GM21576 (cell line): ENCODE data around the gene CCDC15.

ENCODE experiments used
- ATAC-seq: cut with Tn5 transposase; IDR thresholded peaks from one replicate; pipeline ENCODE4 v1.9.1; 2021; ENCODE audit warnings: mild to moderate bottlenecking, moderate library complexity; ENCODE audit not compliant: unreplicated experiment

The CCDC15 gene

DNA sequence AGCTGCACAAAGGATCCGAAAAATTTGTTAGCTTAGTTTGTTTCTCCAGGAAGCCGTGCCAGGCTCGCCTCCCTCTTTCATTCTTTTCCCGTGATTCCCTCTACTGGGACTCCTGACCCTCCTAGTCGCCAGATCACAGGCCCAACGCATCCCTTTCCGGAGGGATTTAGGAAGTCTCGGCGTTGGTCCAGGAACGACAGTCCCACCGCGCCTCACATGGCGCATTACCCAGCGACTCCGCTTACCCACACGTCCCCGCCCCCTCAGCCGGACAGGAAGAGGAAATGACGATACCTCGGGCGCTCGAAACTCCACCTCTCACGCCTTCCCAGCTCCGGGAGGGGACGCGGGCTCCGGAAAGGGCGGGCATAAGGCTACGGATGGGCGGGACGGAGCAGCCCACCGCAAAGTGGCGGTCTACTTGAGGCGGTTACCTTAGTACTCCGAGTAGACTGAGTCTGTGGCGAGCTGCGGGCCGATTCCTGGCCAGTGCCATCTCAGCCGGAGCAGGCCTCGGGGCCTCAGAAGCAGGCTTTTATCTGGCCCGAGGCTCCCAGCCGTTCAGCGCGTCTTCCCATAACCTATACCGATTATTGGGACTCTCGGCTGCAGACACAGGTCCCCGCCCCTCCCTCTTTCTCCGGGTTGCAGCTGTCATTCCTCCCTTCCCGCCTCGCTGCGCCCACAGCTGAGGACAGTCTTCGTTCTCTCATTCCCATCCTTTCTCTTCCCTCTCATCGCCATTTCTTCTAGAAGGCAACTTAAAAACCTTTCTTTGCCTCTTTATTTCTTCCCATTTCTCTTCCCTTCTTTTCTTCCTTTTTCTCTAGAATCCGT, at the start of gene CCDC15:
Gene CCDC15, plus strand, starts transcription at position 450 of the 837 bp plus-strand sequence. CDS start 531 bp downstream, outside the sequence.
- ATAC-seq, result peak; percentile 100

GRCh38 chr11:124915541-124916369, 38.2 kb upstream of the CCDC15 start:
- ATAC-seq, result no peak

DNA sequence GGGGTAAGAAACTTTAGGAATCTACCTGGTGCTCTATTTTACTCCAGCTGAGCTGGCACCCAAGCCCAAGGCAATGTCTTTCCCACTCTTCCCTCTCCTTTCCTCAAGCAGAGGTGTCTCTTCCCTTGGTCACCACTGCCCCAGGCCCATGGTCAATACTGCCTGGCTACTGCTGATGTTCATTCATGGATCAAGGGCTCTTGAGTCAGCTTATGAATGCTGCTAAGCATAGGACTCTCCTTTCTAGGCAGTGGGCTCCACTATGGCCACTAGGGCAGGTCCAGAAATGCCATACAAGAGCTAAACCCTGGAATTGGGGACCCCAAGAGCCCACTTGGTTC, 37.7 kb upstream of the CCDC15 start:
- no peak for ATAC-seq

- ATAC-seq, result no peak
Observed at GRCh38 chr11:124917115-124917637, 36.8 kb upstream of the CCDC15 start.

- ATAC-seq, result no peak
Observed at GRCh38 chr11:124918950-124919349, 35.1 kb upstream of the CCDC15 start, which contains the start of gene HEPN1. Gene HEPN1, plus strand, starts transcription at chr11:124919250.

GRCh38 chr11:124919898-124920297, 34.1 kb upstream of the CCDC15 start:
- ATAC-seq, result no peak

- no peak for ATAC-seq
Observed at GRCh38 chr11:124920356-124920755, 33.6 kb upstream of the CCDC15 start.

DNA sequence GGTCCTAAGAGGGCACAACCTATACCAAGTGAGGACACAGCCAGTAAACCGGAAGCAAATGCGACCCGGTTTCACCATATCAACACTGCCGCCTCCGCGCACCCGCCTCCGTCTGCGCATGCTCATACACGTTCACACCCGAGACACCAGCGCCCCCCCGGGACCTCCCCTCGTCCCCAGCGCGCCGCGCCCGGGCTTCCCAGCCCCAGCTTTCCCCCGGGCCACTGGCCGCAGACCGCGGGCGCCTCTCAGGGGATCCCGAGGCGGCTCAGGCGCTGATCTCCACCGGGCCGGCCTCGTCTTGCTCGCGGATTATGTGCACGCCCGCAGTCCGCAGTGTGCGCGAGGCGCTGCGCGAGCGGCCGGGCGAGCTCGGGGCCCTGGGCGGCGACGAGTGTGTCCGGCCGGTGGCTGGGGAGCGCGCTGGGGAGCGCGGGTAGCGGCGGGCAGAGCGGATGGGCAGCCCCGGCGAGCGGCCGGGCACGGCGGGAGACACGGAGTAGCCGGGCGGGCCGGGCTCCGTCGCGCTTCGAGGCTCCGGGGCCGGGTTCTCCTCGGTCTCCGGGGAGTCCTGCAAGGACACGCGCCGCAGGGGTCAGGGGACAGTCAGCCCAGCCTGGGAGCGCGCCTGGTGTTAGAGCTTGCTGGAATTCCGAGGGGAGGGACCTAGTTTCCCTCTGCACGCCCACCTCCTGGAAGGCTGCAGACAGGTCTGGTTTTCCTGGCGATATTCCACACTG, 33.0 kb upstream of the CCDC15 start:
- ATAC-seq, result peak; percentile 54

GRCh38 chr11:124922831-124923230, 31.2 kb upstream of the CCDC15 start:
- ATAC-seq, result no peak

GRCh38 chr11:124923296-124923695, 30.7 kb upstream of the CCDC15 start:
- no peak for ATAC-seq

GRCh38 chr11:124928942-124929665, 24.9 kb upstream of the CCDC15 start:
- no peak for ATAC-seq

- peak; percentile 91 for ATAC-seq
Observed at GRCh38 chr11:124930799-124931198, 23.2 kb upstream of the CCDC15 start.

DNA sequence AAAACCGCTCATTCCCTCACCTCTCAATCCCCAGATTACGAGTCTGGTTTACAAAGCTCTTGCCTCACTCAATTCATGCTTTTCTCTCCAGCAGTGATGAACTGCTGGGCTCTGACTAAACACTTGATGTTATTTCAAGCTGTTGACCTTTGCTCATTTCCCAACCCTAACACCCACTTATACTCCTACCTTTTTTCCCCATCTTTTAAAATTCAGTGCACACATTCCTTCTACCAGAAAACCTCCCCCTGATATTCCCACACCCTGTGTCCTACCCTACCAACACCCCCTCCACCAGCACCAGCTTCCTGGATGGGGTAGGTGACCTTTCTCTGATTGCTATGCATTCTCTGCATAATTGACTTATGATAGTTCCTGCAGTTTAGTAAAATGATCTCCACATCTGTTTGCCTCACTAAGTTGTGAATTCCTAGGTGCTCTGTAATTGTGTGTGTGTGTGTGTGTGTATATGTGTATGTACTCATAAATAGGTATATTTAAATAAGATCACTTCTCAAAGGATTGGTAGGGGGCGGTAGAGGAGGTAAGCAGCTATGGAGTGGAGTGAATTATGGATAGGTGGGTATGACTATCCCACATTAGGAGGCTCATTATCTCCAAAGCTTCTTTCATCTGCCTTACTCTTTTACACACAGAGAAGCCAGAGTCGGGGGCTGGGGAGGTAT, 19.0 kb upstream of the CCDC15 start:
- no peak for ATAC-seq

GRCh38 chr11:124935548-124936514, 18.2 kb upstream of the CCDC15 start, which contains the start of gene HEPACAM:
Gene HEPACAM, minus strand, starts transcription at chr11:124936047. Its CDS starts 41 bp downstream, at chr11:124936006.
- no peak for ATAC-seq

DNA sequence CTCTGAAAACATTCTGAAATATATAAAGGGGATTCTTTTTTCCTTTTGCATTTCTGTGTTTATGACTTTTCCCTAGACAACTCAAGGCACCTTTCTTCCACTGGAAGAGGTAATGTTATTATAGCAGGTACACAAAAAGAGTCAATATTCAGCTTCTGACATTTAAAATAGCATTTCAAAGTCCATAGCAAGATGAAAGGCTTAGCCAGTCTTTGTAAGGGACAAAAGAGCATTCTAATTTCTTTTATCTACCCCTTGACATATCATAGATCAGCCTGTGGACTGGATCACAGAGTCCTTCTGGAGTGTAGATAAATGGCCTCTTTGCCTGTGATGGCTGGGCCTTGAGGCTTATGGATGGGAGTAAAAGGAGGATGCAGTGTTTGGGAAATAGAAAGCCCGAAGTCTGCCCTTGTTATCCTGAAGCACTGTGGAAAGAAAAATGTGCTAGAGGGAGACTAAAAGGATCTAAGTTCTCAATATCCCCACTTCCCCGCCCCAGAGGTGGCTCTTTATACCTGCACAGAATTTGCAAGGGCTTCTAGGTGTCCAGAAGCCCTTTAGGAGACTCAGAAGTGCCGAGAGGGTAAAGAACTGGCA, 16.6 kb upstream of the CCDC15 start:
- no peak for ATAC-seq

GRCh38 chr11:124938206-124938765, 15.7 kb upstream of the CCDC15 start:
- no peak for ATAC-seq

DNA sequence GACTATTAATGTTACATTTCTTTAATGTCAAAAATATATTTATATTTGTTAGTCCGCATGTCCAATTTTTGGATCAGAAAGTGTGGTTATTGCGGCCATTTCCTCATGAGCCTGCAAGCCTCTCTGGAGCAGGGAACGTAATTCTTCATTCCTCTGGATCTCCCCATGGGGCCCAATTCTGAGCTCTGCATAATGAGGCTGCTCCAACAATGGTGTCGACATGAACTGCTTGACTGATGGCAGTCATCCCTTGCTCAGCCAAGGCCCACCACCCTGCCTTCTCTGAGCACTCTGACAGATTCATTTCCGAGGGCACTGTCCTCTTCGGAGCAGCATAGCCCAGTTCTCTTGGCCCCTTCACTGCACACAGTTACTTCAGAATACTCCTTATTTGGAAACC, 15.0 kb upstream of the CCDC15 start:
- no peak for ATAC-seq

DNA sequence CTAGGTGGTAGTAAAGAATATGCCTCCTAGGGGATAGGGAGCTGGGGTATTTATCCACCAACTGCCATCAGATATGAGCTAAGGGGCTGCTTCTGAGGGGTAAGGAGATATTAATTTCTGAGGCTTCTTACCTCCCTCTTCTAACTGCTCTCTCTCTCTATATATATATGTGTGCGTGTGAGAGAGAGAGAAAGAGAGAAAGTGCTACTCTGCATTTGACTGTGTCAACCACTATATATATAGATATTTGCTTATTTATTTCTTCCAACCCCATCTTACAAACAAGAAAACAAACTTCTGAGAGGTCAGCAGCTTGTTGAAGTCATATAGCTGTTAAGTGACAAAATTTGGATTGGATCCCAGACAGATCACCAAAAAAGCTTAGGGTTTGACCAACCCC, 12.3 kb upstream of the CCDC15 start:
- ATAC-seq, result no peak
